ENCODE measurements around the gene TMEM63C.

The TMEM63C gene

DNA sequence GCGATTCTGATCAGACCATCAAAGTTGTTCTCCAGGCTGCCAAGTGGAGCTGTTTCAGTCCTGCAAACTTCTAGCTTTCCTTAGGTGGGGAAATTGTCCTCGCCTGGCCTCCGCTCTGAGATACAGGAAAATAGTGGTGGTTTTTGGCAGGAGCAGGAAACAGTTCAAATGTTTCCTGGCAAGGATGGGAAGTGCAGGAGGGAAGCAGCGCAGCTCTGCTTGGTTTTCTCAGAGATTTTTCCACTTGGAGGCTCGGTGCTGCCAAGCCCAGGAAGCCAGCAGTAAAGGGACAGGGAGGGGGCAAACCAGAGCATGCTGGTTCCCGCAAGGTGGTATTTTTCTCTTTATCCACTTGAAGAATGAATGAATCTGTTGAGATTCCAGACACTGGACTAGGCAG is 17.0 kb downstream of the TMEM63C start:
- TF ChIP-seq POLR2A (IDR thresholded peaks at IDR 0.05; ENCODE audit: low read length), result no peak
- TF ChIP-seq GATA1 (IDR thresholded peaks at IDR 0.05; ENCODE audit: low read depth, low read length), result no peak
- no peak for DNase-seq

DNA sequence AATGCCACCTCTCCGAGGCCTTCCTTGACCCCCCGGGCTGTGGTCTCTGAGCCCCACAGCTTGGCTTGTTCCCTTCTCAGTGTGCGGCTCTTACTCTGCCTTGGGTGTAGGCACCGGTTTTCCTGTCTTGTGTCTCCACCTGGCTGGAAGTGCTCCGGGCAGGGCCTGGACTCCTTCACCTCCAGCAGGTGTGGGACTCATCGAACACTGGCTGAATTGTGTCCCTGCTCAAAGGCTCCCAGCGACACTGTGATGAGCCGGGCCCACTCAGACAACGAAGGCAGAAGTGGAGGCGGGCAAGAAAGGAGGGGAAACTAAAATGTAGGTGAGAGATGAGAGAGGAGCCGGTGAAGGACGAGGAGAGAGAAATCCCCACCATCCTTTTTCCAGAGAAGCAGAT is 18.0 kb downstream of the TMEM63C start:
- DNase-seq, result no peak
- no peak for TF ChIP-seq POLR2A (IDR thresholded peaks at IDR 0.05; ENCODE audit: low read length)
- no peak for TF ChIP-seq GATA1 (IDR thresholded peaks at IDR 0.05; ENCODE audit: low read depth, low read length)

GRCh38 chr14:77200406-77200985 is 18.9 kb downstream of the TMEM63C start:
- DNase-seq, result no peak
- TF ChIP-seq POLR2A (IDR thresholded peaks at IDR 0.05; ENCODE audit: low read length) (no peak), GATA1 (IDR thresholded peaks at IDR 0.05; ENCODE audit: low read depth, low read length) (no peak)

- DNase-seq, result no peak
- TF ChIP-seq POLR2A (IDR thresholded peaks at IDR 0.05; ENCODE audit: low read length) (no peak), GATA1 (IDR thresholded peaks at IDR 0.05; ENCODE audit: low read depth, low read length) (no peak)
Observed at GRCh38 chr14:77201696-77202095, 20.1 kb downstream of the TMEM63C start.

- no peak for DNase-seq
- TF ChIP-seq GATA1 (IDR thresholded peaks at IDR 0.05; ENCODE audit: low read depth, low read length) (no peak), POLR2A (IDR thresholded peaks at IDR 0.05; ENCODE audit: low read length) (no peak)
Observed at GRCh38 chr14:77203611-77204458, 22.2 kb downstream of the TMEM63C start.

DNA sequence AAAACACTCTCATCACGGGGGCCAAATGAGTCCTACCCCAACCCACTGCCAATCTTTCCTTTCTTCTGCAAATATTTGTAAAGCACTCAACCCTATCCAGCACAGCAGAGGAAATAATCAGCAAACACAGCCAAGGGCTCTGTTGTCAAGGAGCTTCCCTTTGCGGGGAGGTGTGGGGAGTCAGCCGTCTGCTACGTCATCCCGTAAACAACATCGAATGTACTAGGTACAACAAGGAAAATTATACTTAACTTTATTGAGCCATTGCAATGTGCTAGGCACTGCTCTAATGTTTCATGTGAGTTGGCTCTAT is 22.8 kb downstream of the TMEM63C start:
- TF ChIP-seq GATA1 (IDR thresholded peaks at IDR 0.05; ENCODE audit: low read depth, low read length) (no peak), POLR2A (IDR thresholded peaks at IDR 0.05; ENCODE audit: low read length) (no peak)
- DNase-seq, result no peak

DNA sequence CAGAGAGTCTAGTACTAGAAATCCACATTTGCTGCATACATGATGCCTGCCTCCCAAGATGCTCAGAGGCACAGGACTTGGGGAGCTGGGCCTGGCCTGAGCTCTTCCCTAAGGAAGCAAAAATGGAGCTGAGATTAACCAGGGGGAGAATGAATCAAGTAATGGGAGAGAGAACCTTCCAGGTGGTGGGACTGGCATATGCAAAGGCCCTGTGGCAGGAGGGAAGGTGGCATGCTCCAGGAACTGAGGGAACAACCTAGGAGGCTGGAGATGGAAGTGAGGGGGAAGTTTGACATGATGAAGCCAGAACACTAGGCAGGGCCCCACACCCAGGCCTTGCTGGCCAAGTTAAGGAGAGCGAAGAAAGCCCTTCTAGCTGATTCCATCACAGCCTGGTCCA is 23.3 kb downstream of the TMEM63C start:
- no peak for DNase-seq
- no peak for TF ChIP-seq GATA1 (IDR thresholded peaks at IDR 0.05; ENCODE audit: low read depth, low read length)
- TF ChIP-seq POLR2A (IDR thresholded peaks at IDR 0.05; ENCODE audit: low read length), result no peak

DNA sequence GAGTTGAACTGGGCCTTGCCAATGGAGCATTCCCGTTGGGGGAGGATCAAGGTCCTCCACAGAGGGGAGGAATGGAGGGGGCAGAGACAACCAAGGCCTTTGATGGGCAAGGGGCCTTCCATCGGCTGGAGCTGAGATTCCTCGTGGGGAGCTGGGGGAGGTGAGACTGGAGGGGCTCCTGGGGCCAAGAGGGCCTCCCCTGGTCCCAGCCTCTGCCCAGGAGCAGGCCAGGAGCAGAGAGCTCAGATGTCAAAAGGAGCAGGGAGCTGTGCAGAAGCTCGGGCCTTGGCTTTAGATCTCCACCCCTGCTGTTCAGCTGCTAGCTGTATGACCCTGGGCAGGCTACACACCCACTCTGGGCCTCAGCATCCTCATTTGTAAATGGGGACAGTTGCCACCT is 24.0 kb downstream of the TMEM63C start:
- no peak for TF ChIP-seq GATA1 (IDR thresholded peaks at IDR 0.05; ENCODE audit: low read depth, low read length)
- no peak for TF ChIP-seq POLR2A (IDR thresholded peaks at IDR 0.05; ENCODE audit: low read length)

GRCh38 chr14:77206261-77206824 is 24.7 kb downstream of the TMEM63C start:
- no peak for DNase-seq
- TF ChIP-seq GATA1 (IDR thresholded peaks at IDR 0.05; ENCODE audit: low read depth, low read length), result no peak
- no peak for TF ChIP-seq POLR2A (IDR thresholded peaks at IDR 0.05; ENCODE audit: low read length)

More for the DNA sequence above, 24.0 kb downstream of the TMEM63C start:
- DNase-seq, result no peak

- DNase-seq, result no peak
- TF ChIP-seq POLR2A (IDR thresholded peaks at IDR 0.05; ENCODE audit: low read length), result no peak
- TF ChIP-seq GATA1 (IDR thresholded peaks at IDR 0.05; ENCODE audit: low read depth, low read length), result no peak
Observed at GRCh38 chr14:77206877-77207389, 25.3 kb downstream of the TMEM63C start.

DNA sequence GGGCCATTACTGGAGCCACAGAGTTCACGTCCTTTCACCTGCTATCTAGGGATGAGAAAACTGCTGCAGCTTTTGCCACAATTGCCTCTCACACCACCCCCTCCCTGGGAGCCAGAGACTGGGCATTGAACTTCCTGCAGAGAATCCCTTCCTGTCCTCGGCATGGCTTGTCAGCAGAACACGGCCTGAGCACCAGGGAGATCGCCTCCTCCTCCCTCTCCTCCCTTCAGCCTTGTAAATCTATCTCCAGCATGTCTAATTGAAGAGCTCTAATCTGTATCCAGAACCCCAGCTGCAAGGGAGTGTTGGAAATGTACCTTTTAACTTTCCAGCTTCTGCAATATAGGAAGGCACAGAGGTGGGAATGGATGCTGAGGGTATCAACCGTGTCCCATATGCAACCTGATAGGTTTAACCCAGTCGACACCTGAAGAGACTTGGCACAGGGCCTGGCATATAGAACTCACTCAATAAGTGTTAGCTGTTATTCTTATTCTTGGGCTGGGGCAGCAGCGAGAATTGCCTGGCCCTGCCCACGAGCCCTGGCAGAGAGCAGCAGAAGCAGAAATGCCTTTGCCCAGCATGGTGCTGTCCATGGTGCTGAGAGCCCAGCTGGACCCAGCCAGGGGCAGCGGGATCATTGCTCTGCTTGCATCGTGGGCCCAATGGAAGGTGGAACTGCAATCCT is 26.8 kb downstream of the TMEM63C start:
- peak; percentile 44 to 63 for DNase-seq
- TF ChIP-seq GATA1 (IDR thresholded peaks at IDR 0.05; ENCODE audit: low read depth, low read length) (no peak), POLR2A (IDR thresholded peaks at IDR 0.05; ENCODE audit: low read length) (no peak)

DNA sequence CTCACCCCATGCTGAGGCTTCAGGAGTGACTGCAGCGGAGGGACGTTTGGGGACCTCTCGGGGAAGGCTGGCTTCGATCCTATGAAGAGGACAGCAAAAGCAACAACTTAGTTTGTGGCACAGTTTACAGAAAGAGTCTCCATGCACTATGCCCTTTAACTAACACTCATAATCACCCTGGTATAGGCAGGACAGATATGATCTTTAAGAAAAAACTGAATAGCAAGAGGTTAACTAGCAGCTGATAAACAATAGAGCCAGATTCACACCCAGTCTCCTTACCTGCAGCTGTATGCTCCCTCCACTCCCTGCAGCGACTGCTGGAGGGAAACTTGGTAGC is 27.4 kb downstream of the TMEM63C start:
- DNase-seq, result no peak
- TF ChIP-seq GATA1 (IDR thresholded peaks at IDR 0.05; ENCODE audit: low read depth, low read length) (no peak), POLR2A (IDR thresholded peaks at IDR 0.05; ENCODE audit: low read length) (no peak)

DNA sequence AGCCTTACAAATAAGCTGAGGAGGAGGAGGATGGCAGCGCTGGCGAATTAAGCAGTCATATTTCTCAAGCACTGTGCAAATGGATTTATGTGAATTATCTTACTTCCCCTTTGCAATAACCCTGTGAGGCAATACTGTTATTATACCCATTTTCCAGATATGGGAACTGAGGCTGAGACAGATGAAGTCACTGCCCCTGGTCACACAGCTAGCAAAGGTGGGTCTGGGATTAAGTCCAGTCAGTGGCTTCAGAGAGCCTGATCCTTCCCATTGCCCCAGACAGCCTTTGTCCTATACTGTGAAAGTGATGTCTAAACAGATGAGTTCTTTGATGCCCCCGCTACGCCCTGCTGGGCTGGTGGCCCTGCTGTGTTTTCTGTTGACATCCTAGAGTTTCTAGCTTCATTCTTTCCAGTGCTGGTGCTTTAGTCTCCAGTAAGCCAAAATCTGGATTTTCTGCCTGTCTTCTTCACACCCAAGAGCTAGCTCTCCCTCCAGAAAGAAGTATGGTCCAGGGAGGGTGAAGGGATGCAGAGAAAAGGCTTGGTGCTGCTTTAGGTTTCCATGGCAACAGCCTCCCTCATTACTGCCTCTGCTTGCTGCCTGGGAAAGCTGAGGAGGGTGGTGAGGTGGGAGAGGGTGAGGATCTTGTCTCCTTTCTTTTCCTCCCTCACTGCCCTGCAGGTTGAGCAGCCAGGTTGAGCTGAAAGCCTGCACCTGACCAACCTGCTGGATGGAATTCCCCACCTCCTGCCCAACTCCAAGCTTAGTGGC is 30.7 kb downstream of the TMEM63C start:
- TF ChIP-seq POLR2A (IDR thresholded peaks at IDR 0.05; ENCODE audit: low read length) (no peak), GATA1 (IDR thresholded peaks at IDR 0.05; ENCODE audit: low read depth, low read length) (no peak)
- DNase-seq, result no peak
